Activated naive CD8-positive, alpha-beta T cell treated with anti-CD3 and anti-CD28 coated beads, Interleukin-2, amount 50 U/mL, for 24 hours (primary cell): ENCODE measurements around the gene PRKCZ.

Source experiments
- ATAC-seq: fragments of 150-1000 bp; cut with Tn5 transposase; one replicate; pipeline ENCODE4 v1.10.0; 2021
- DNase-seq: peaks from one replicate; pipeline ENCODE4 v3.0.0; 2021
- H3K27ac Mint-ChIP-seq: one replicate; pipeline ENCODE4 v1.8.0; 2021; ENCODE audit warnings: mild to moderate bottlenecking, mixed read lengths
- H3K27me3 Mint-ChIP-seq: one replicate; pipeline ENCODE4 v1.8.0; 2021; ENCODE audit warnings: mixed read lengths
- H3K36me3 Mint-ChIP-seq: one replicate; pipeline ENCODE4 v1.8.0; 2021; ENCODE audit warnings: low read depth, mixed read lengths
- H3K4me1 Mint-ChIP-seq: one replicate; pipeline ENCODE4 v1.8.0; 2021; ENCODE audit warnings: mixed read lengths
- H3K4me3 Mint-ChIP-seq: one replicate; pipeline ENCODE4 v1.8.0; 2021; ENCODE audit warnings: mild to moderate bottlenecking, moderate library complexity, mixed read lengths
- H3K9me3 Mint-ChIP-seq: one replicate; pipeline ENCODE4 v1.8.0; 2021; ENCODE audit warnings: mixed read lengths

The PRKCZ gene

GRCh38 chr1:2126331-2127186, 76.3 kb downstream of the PRKCZ start:
- Mint-ChIP-seq H3K9me3 (peaks cover 4% of the 10 kb centered on the region), H3K27me3 (no peaks in the 10 kb centered on the region), H3K4me3 (peak overlapping the region; percentile 42), H3K36me3 (no peaks in the 10 kb centered on the region), H3K4me1 (peaks cover 15% of the 10 kb centered on the region), H3K27ac (peak overlapping the region; percentile 17)
- ATAC-seq (peak; percentile 47), DNase-seq (peak; percentile 20)

GRCh38 chr1:2127187-2128145, 77.3 kb downstream of the PRKCZ start:
- no peaks in the 10 kb centered on the region for H3K27me3 Mint-ChIP-seq
- peak overlapping the region; percentile 42 for H3K4me3 Mint-ChIP-seq
- H3K9me3 Mint-ChIP-seq, result no peaks in the 10 kb centered on the region
- H3K4me1 Mint-ChIP-seq, result peaks cover 20% of the 10 kb centered on the region
- ATAC-seq, result peak; percentile 9
- no peak for DNase-seq
- H3K27ac Mint-ChIP-seq, result peak overlapping the region; percentile 17
- H3K36me3 Mint-ChIP-seq, result no peaks in the 10 kb centered on the region

GRCh38 chr1:2128189-2128901, 78.1 kb downstream of the PRKCZ start:
- H3K4me1 Mint-ChIP-seq, result peaks cover 28% of the 10 kb centered on the region
- no peak for ATAC-seq

GRCh38 chr1:2129256-2129943, 79.2 kb downstream of the PRKCZ start:
- Mint-ChIP-seq H3K27me3 (no peaks in the 10 kb centered on the region), H3K9me3 (no peaks in the 10 kb centered on the region), H3K4me3 (no peak overlapping the region), H3K27ac (no peak overlapping the region), H3K4me1 (peaks cover 30% of the 10 kb centered on the region), H3K36me3 (no peaks in the 10 kb centered on the region)
- DNase-seq, result no peak
- no peak for ATAC-seq

More at GRCh38 chr1:2128189-2128901, 78.1 kb downstream of the PRKCZ start:
- Mint-ChIP-seq H3K36me3 (no peaks in the 10 kb centered on the region), H3K27ac (no peak overlapping the region), H3K4me3 (no peak overlapping the region), H3K27me3 (no peaks in the 10 kb centered on the region), H3K9me3 (no peaks in the 10 kb centered on the region)
- no peak for DNase-seq

- no peaks in the 10 kb centered on the region for H3K9me3 Mint-ChIP-seq
- no peaks in the 10 kb centered on the region for H3K36me3 Mint-ChIP-seq
Measured at GRCh38 chr1:2130156-2130555, 79.9 kb downstream of the PRKCZ start.

GRCh38 chr1:2130871-2131289, 80.7 kb downstream of the PRKCZ start:
- no peak overlapping the region for H3K4me3 Mint-ChIP-seq
- DNase-seq (no peak), ATAC-seq (no peak)
- H3K4me1 Mint-ChIP-seq, result peaks cover 28% of the 10 kb centered on the region
- H3K9me3 Mint-ChIP-seq, result no peaks in the 10 kb centered on the region
- H3K36me3 Mint-ChIP-seq, result no peaks in the 10 kb centered on the region
- no peak overlapping the region for H3K27ac Mint-ChIP-seq
- H3K27me3 Mint-ChIP-seq, result no peaks in the 10 kb centered on the region

More at GRCh38 chr1:2130156-2130555, 79.9 kb downstream of the PRKCZ start:
- Mint-ChIP-seq H3K4me3 (no peak overlapping the region), H3K4me1 (peaks cover 30% of the 10 kb centered on the region), H3K27ac (no peak overlapping the region), H3K27me3 (no peaks in the 10 kb centered on the region)
- ATAC-seq, result no peak
- DNase-seq, result no peak

- peak; percentile 41 for DNase-seq
- Mint-ChIP-seq H3K4me1 (peaks cover 18% of the 10 kb centered on the region), H3K9me3 (no peaks in the 10 kb centered on the region), H3K36me3 (no peaks in the 10 kb centered on the region), H3K27ac (peak overlapping the region; percentile 73), H3K4me3 (peak overlapping the region; percentile 74), H3K27me3 (no peaks in the 10 kb centered on the region)
- ATAC-seq, result no peak
Measured at GRCh38 chr1:2132222-2133038, 82.2 kb downstream of the PRKCZ start.

GRCh38 chr1:2133039-2133878, 83.0 kb downstream of the PRKCZ start:
- Mint-ChIP-seq H3K4me1 (peaks cover 16% of the 10 kb centered on the region), H3K36me3 (no peaks in the 10 kb centered on the region), H3K4me3 (peak overlapping the region; percentile 74), H3K9me3 (no peaks in the 10 kb centered on the region), H3K27me3 (no peaks in the 10 kb centered on the region), H3K27ac (peak overlapping the region; percentile 73)
- DNase-seq (peak; percentile 98), ATAC-seq (peak; percentile 91)

- no peaks in the 10 kb centered on the region for H3K9me3 Mint-ChIP-seq
- H3K27me3 Mint-ChIP-seq, result no peaks in the 10 kb centered on the region
- no peak for DNase-seq
- no peak overlapping the region for H3K27ac Mint-ChIP-seq
- H3K4me3 Mint-ChIP-seq, result no peak overlapping the region
- no peaks in the 10 kb centered on the region for H3K36me3 Mint-ChIP-seq
- ATAC-seq, result no peak
- peaks cover 16% of the 10 kb centered on the region for H3K4me1 Mint-ChIP-seq
Measured at GRCh38 chr1:2133879-2134215, 83.6 kb downstream of the PRKCZ start.

GRCh38 chr1:2134266-2134620, 84.0 kb downstream of the PRKCZ start:
- H3K36me3 Mint-ChIP-seq, result no peaks in the 10 kb centered on the region
- H3K27ac Mint-ChIP-seq, result no peak overlapping the region
- no peaks in the 10 kb centered on the region for H3K9me3 Mint-ChIP-seq

GRCh38 chr1:2134621-2135307, 84.6 kb downstream of the PRKCZ start:
- no peak for DNase-seq
- H3K36me3 Mint-ChIP-seq, result no peaks in the 10 kb centered on the region
- no peaks in the 10 kb centered on the region for H3K27me3 Mint-ChIP-seq
- ATAC-seq, result no peak
- H3K9me3 Mint-ChIP-seq, result no peaks in the 10 kb centered on the region
- no peak overlapping the region for H3K27ac Mint-ChIP-seq
- peaks cover 18% of the 10 kb centered on the region for H3K4me1 Mint-ChIP-seq
- H3K4me3 Mint-ChIP-seq, result no peak overlapping the region

More at GRCh38 chr1:2134266-2134620, 84.0 kb downstream of the PRKCZ start:
- ATAC-seq (no peak), DNase-seq (no peak)
- H3K4me1 Mint-ChIP-seq, result peaks cover 16% of the 10 kb centered on the region
- no peaks in the 10 kb centered on the region for H3K27me3 Mint-ChIP-seq
- H3K4me3 Mint-ChIP-seq, result peak overlapping the region; percentile 38

GRCh38 chr1:2135441-2135841, 85.2 kb downstream of the PRKCZ start:
- no peak for DNase-seq
- no peaks in the 10 kb centered on the region for H3K9me3 Mint-ChIP-seq
- no peak overlapping the region for H3K4me3 Mint-ChIP-seq
- no peaks in the 10 kb centered on the region for H3K27me3 Mint-ChIP-seq
- H3K27ac Mint-ChIP-seq, result no peak overlapping the region
- H3K4me1 Mint-ChIP-seq, result peaks cover 21% of the 10 kb centered on the region
- no peaks in the 10 kb centered on the region for H3K36me3 Mint-ChIP-seq
- ATAC-seq, result no peak
